HG03139 (cell line): ENCODE measurements around the gene MST1R.
"Not testable (repeated sequence)": the region's sequence is repeated elsewhere in the genome, so short reads cannot be mapped to it uniquely, and the experiment has no call there.

ENCODE experiments used
- ATAC-seq: cut with Tn5 transposase; IDR thresholded peaks from one replicate; pipeline ENCODE4 v1.9.1; 2021; ENCODE audit not compliant: unreplicated experiment

Gene MST1R

GRCh38 chr3:49903451-49904424 lies at the start of gene MST1R:
Gene MST1R, minus strand, starts transcription at chr3:49903873. Its CDS starts 264 bp downstream, at chr3:49903609.
- ATAC-seq: peak; percentile 76

DNA sequence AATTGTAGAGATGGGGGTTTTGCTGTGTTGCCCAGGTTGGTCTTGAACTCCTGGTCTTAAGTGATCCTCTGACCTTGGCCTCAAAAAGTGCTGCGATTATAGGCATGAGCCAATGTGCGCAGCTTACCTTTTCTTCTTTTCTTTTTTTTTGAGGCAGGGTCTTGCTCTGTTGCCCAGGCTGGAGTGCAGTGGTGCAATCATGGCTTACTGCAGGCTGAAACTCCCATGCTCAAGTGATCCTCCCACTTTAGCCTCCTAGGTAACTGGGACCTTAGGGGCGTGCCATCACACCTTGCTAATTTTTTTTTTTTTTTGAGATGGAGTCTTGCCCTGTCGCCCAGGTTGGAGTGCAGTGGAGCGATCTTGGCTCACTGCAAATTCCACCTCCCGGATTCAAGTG lies 49.3 kb upstream of the MST1R start:
- ATAC-seq: no peak

GRCh38 chr3:49942651-49943050 lies 39.0 kb upstream of the MST1R start:
- ATAC-seq: no peak

GRCh38 chr3:49940667-49941249 lies 37.1 kb upstream of the MST1R start:
- no peak for ATAC-seq

DNA sequence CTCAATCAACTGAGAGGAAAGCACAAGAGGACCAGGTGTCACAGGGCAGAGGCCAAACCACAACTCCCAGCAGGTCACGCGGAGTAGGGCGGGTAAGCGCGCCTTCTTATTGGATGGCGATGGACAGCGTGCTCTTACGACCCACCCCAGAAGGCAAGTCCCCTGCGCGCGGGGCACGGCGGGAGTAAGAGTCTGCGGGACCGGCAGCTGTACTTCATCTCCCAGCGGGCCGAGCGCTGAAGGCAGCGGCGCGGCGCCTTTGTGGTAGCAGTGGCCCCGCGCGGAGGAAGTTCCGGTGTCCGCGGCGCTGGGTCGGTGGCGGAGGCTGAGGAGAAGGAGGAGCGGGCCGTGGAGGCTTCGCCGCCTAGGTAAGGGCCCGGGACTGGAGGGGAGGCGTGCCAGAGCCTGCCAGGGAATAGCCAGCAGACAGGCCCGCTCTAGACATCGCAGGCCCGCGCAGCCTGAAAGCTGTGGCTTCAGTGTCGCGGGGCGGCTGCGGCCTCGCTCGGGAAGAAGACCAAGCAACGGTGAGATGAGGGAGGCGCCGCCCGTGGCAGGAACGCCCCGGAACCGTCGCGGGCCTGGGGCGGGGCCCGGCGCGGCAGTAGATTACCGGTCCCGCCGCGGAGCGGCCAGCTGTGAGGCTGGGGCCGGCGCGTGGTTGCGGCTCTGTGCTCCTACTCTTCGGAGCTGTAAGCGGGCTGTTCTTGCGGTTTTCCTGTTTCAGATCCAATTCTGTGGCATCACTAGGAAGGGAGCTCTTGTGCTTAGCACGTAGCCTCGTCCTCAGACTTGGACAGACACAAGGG lies 36.4 kb upstream of the MST1R start, which contains the start of gene RBM6:
TSS of gene RBM6 (plus strand) at position 293 of the 809 bp plus-strand sequence. CDS start 22,492 bp downstream, outside the sequence.
- peak; percentile 92 for ATAC-seq

GRCh38 chr3:49937090-49937489 lies 33.4 kb upstream of the MST1R start:
- no peak for ATAC-seq

- ATAC-seq: not testable (repeated sequence)
Observed at GRCh38 chr3:49932281-49932680, 28.6 kb upstream of the MST1R start.

DNA sequence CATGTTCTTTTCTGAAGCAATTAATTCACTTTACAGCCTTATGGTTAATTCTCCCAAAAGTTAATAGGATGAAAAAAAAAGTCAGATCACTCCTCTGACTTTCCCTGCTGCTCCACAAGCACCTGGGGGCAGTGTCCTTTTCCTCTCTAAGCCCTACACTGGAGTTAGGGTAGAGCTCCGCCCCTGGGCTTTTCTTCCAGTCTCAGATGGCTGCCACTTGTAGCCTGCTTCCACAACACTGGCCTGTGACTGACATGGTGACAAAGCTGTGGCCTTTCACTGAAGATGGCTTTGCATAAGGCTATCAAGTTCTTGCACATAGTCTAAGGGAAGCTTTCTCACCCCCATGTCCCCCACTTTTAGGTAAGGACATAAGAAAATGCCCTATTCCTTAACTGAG lies 27.2 kb upstream of the MST1R start:
- ATAC-seq: no peak

GRCh38 chr3:49930168-49930690 lies 26.6 kb upstream of the MST1R start:
- no peak for ATAC-seq

GRCh38 chr3:49929291-49930167 lies 25.9 kb upstream of the MST1R start, which contains the start of gene MON1A:
Gene MON1A, minus strand, starts transcription at chr3:49929811. Its CDS starts 16,465 bp downstream, at chr3:49913346.
- peak; percentile 89 for ATAC-seq

DNA sequence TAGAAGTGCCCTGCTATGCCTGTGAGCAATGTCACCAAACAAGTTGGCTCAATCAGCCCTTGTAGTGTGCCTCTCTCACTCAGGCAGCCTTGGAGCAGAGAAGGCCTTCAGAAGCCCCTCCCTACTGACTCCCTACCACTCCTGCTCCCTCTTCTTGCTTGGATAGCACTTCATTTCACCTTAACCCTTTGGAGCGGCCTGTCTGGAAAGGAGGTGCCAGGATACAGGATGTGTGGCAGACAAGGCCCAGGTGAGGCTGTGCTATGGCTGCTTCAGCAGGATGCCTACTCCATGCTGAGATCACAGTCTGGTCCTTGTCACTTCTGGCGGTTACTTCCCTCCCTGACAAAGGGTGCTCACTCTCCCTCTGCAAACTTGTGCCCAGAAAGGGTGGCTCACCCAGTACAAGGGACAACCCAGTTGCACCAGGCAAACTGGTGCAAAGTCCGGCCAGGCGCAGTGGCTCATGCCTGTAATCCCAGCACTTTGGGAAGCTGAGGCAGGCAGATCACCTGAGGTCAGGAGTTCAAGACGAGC lies 24.9 kb upstream of the MST1R start:
- ATAC-seq: no peak

DNA sequence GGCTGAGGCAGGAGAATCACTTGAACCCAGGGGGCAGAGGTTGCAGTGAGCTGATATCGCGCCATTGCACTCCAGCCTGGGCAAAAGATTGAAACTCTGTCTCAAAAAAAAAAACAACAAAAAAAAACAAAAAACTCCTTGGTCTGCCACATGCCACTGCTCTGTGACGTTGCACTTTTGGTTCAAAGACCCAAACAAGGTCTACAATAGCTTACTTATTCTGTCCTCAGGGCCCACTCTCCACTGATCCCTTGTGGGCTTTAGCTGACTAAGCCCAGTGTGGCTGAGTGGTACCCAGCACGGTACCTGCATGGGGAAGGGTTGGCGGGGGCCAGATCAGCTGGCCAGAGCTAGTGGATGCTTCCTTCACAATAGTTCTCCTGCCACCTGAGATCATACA lies 24.1 kb upstream of the MST1R start:
- ATAC-seq: no peak

- ATAC-seq: no peak
Observed at GRCh38 chr3:49926117-49926728, 22.6 kb upstream of the MST1R start.

GRCh38 chr3:49925485-49925884 lies 21.8 kb upstream of the MST1R start:
- ATAC-seq: no peak

- ATAC-seq: no peak
Observed at GRCh38 chr3:49924683-49925082, 21.0 kb upstream of the MST1R start.

DNA sequence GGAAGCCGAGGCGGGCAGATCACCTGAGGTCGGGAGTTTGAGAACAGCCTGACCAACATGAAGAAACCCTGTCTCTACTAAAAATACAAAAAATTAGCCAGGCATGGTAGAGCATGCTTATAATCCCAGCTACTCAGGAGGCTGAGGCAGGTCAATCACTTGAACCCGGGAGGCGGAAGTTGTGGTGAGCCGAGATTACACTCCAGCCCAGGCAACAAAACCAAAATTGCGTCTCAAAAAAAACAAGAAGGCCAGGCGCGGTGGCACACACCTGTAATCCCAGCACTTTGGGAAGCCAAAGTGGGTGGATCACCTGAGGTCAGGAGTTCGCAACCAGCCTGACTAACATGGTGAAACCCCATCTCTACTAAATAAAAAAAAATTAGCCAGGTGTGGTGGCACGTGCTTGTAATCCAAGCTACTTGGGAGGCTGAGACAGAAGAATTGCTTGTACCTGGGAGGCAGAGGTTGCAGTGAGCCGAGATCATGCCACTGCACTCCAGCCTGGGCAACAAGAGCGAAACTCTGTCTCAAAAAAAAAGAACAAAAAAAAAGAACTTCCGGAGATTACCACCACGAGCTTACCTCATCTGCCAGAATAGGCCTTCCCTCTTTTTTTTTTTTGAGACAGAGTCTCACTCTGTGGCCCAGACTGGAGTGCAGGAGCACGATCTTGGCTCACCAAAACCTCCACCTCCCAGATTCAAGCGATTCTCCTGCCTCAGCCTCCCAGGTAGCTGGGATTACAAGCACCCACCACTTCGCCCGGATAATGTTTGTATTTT lies 14.3 kb upstream of the MST1R start:
- not testable (repeated sequence) for ATAC-seq

DNA sequence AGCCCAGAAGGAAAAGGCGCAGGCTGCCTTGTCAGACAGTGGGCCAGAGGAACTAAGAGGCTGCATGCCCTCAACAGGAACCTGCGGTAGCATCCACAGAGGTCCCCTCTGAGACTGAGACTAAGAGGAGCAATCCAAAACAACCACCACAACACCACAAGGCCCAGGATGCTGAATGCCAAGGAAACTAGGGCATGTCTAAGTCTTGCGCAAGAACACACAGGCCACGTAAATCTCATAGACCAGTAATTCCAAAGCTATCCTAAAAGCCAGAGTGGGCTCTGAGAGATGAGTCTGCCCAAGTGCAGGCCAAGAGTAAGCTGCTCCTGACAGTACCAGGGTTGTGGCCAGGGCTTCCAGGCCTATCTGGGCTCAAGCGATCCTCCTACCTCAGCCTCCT lies 13.0 kb upstream of the MST1R start:
- ATAC-seq: no peak

- ATAC-seq: no peak
Observed at GRCh38 chr3:49914906-49915305, 11.2 kb upstream of the MST1R start.
